Epithelial cell of proximal tubule (primary cell): ENCODE data around the gene ACHE. TPM values are rescaled to one million over a fixed set of nuclear protein-coding genes. Genes with fewer than 3 reads are reported as not detected.
"Not testable (repeated sequence)": the region's sequence is repeated elsewhere in the genome, so short reads cannot be mapped to it uniquely, and the experiment has no call there.

Experiments used
- DNase-seq: peaks from one replicate; pipeline ENCODE4 v3.0.0-alpha.2; 2011; ENCODE audit warnings: low read depth
- H3K4me3 ChIP-seq: 2 replicates; pipeline ENCODE4 v1.5.1; 2011; ENCODE audit warnings: low read depth, mild to moderate bottlenecking, low read length
- CTCF ChIP-seq: conservative IDR thresholded peaks from 2 replicates; pipeline ENCODE4 v1.5.1; 2012; ENCODE audit warnings: low read depth, mild to moderate bottlenecking, low read length
- total RNA-seq: library from RNA; depleted of rRNA; stranded (reverse); fragments of >200 nt; gene quantifications from 2 replicates; pipeline ENCODE4 v1.2.3, GENCODE V29; 2015

ACHE gene
- total RNA-seq, 1 donor from 2014 or later = 3.3 TPM

GRCh38 chr7:100856871-100857282, 38.8 kb downstream of the ACHE start:
- no peak for DNase-seq
- TF ChIP-seq CTCF = no peak
- H3K4me3 ChIP-seq = no peak overlapping the region

- no peak for TF ChIP-seq CTCF
- no peak for DNase-seq
- H3K4me3 ChIP-seq = no peak overlapping the region
Observed at GRCh38 chr7:100855515-100855914, 40.2 kb downstream of the ACHE start.

GRCh38 chr7:100854899-100855298, 40.8 kb downstream of the ACHE start:
- not testable (repeated sequence) for H3K4me3 ChIP-seq, DNase-seq

GRCh38 chr7:100854146-100854895, 41.4 kb downstream of the ACHE start:
- no peak overlapping the region for H3K4me3 ChIP-seq
- DNase-seq = no peak
- TF ChIP-seq CTCF = no peak

- H3K4me3 ChIP-seq = peak within 1 kb of the TSS; percentile 91
- TF ChIP-seq CTCF = peak; percentile 94
- no peak for DNase-seq
Observed at GRCh38 chr7:100852048-100852872, 43.4 kb downstream of the ACHE start, which contains the start of gene SLC12A9. SLC12A9 (plus strand) TSS chr7:100852713; CDS start chr7:100854198, 1,485 bp downstream.

GRCh38 chr7:100847360-100847759, 48.3 kb downstream of the ACHE start:
- TF ChIP-seq CTCF = no peak
- no peak for DNase-seq
- H3K4me3 ChIP-seq = no peak overlapping the region

GRCh38 chr7:100840470-100841100, 55.1 kb downstream of the ACHE start:
- no peak overlapping the region for H3K4me3 ChIP-seq
- no peak for TF ChIP-seq CTCF
- DNase-seq = no peak
